Measurements from ENCODE around the gene KSR2. TPM values are rescaled to one million over a fixed set of nuclear protein-coding genes. Genes with fewer than 3 reads are reported as not detected.

The KSR2 gene
- total RNA-seq, 1 donor from 2014 or later, result 0.30 TPM

DNA sequence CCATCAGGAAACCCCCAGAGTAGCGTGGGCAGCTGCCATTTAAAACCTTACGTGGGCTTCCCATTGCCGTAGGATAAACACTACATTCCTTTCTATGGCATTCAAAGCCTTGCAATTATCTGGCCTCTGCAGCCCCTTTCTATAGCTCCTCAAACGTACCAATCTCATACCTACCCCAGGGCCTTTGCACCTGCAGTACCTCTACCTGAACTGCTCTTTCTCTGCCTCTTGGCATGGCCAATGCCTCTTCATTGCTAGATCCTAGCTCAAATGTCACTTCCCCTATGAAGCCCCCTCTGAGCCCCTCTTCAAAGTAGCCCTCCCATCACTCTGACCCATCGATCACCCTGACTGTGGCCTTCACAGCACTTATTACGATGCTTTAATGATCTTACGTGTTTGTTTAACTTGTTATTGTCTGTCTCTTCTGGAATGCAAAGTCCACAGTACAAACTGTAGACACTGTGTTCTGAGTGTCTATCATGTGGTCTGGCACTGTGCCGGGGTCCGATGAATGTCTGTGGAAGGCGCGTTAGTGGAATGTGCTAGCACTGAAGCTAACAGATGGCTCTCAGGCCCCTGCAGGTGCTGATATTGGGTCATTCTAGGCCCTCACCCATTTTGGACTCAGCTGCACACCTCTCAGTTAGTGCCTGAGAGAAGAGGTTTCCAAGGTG is 450.1 kb downstream of the KSR2 start:
- Mint-ChIP-seq H3K27me3 (ENCODE audit: insufficient read depth, low read depth) (peaks cover 5% of the 10 kb centered on the region), H3K9me3 (no peaks in the 10 kb centered on the region), H3K4me3 (no peak overlapping the region), H3K27ac (no peak overlapping the region), H3K36me3 (no peaks in the 10 kb centered on the region), H3K4me1 (no peaks in the 10 kb centered on the region)
- H3F3A ChIP-seq (ENCODE audit: low read depth), result no peaks in the 10 kb centered on the region
- H4K20me1 ChIP-seq (ENCODE audit: low read depth), result no peaks in the 10 kb centered on the region
- no peak overlapping the region for H3K27ac ChIP-seq
- H3K27me3 ChIP-seq, result no peaks in the 10 kb centered on the region
- H3K4me1 ChIP-seq, result peaks cover 4% of the 10 kb centered on the region
- no peak for DNase-seq (ENCODE audit: low spot score)
- TF ChIP-seq, protein P1, sequence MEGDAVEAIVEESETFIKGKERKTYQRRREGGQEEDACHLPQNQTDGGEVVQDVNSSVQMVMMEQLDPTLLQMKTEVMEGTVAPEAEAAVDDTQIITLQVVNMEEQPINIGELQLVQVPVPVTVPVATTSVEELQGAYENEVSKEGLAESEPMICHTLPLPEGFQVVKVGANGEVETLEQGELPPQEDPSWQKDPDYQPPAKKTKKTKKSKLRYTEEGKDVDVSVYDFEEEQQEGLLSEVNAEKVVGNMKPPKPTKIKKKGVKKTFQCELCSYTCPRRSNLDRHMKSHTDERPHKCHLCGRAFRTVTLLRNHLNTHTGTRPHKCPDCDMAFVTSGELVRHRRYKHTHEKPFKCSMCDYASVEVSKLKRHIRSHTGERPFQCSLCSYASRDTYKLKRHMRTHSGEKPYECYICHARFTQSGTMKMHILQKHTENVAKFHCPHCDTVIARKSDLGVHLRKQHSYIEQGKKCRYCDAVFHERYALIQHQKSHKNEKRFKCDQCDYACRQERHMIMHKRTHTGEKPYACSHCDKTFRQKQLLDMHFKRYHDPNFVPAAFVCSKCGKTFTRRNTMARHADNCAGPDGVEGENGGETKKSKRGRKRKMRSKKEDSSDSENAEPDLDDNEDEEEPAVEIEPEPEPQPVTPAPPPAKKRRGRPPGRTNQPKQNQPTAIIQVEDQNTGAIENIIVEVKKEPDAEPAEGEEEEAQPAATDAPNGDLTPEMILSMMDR (IDR thresholded peaks at IDR 0.05), result no peak
- TF ChIP-seq EZH2 (IDR thresholded peaks at IDR 0.05) (no peak), EZH2phosphoT487 (IDR thresholded peaks at IDR 0.05) (no peak)
- no peak overlapping the region for H2AFZ ChIP-seq (replicated peaks)
- H3K9me3 ChIP-seq (ENCODE audit: low read depth), result no peaks in the 10 kb centered on the region
- no peaks in the 10 kb centered on the region for H3K79me2 ChIP-seq (ENCODE audit: low read depth)
- H3K4me2 ChIP-seq, result no peak overlapping the region
- no peak overlapping the region for H3K9ac ChIP-seq
- H3K36me3 ChIP-seq, result no peaks in the 10 kb centered on the region
- no peak overlapping the region for H3K4me3 ChIP-seq

DNA sequence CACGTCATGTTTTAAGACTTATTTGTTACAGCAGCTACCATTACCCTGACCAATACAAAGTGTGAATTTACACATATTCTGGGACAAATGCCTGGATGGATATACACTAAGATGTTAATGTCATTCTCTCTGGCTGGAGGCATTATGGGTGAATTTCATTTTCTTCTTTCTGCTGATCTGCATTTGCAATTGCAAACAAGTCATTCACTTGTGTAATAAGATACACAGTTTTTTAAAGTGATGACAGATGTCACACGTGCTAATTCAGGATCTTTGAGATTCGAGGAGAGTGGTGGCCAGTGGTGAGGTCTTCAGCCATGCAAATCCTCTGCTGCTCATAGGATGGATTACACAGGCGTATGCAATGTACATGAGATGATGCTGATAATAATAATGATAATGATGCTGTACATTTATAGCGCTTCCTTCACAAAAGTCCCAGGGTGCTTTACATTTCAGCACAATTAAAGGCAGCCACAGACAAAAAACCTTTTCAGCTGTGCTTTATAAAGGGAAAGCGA is 451.5 kb downstream of the KSR2 start:
- Histone ChIP-seq H3K4me3 (no peak overlapping the region), H2AFZ (replicated peaks) (no peak overlapping the region), H3K27ac (no peak overlapping the region), H3F3A (ENCODE audit: low read depth) (no peaks in the 10 kb centered on the region), H3K9me3 (ENCODE audit: low read depth) (no peaks in the 10 kb centered on the region), H3K27me3 (no peaks in the 10 kb centered on the region), H3K9ac (no peak overlapping the region), H3K36me3 (no peaks in the 10 kb centered on the region), H3K4me1 (peaks cover 4% of the 10 kb centered on the region), H3K4me2 (no peak overlapping the region), H3K79me2 (ENCODE audit: low read depth) (no peaks in the 10 kb centered on the region), H4K20me1 (ENCODE audit: low read depth) (no peaks in the 10 kb centered on the region)
- Mint-ChIP-seq H3K4me1 (no peaks in the 10 kb centered on the region), H3K27ac (no peak overlapping the region), H3K27me3 (ENCODE audit: insufficient read depth, low read depth) (peaks cover 5% of the 10 kb centered on the region), H3K9me3 (no peaks in the 10 kb centered on the region), H3K4me3 (no peak overlapping the region), H3K36me3 (no peaks in the 10 kb centered on the region)
- no peak for DNase-seq (ENCODE audit: low spot score)
- TF ChIP-seq EZH2phosphoT487 (IDR thresholded peaks at IDR 0.05) (no peak), EZH2 (IDR thresholded peaks at IDR 0.05) (no peak)
- TF ChIP-seq, protein P1 (IDR thresholded peaks at IDR 0.05), result no peak

DNA sequence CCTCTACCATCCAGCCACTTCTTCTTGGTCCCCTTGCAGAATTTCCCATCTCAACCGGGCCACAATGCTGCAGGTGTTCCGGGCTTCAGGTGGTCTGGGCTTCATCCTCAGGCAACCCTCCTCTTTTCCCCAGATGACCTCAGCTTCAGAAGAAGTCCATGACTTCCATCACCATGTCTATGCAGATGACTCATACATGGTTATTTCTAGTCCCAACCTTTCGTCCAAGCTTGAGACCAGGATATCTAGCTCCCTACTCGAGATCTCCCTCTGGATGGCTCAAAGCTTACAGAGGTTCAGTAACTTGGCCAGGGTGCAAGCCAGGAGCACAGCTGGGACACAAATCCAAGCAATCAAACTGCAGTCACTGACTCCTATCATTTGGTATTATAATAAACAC is 452.8 kb downstream of the KSR2 start:
- no peak for DNase-seq (ENCODE audit: low spot score)

More for the DNA sequence above, 452.8 kb downstream of the KSR2 start:
- Mint-ChIP-seq H3K27me3 (ENCODE audit: insufficient read depth, low read depth) (peaks cover 5% of the 10 kb centered on the region), H3K4me1 (peaks cover 2% of the 10 kb centered on the region), H3K36me3 (no peaks in the 10 kb centered on the region), H3K4me3 (no peak overlapping the region), H3K27ac (no peak overlapping the region), H3K9me3 (no peaks in the 10 kb centered on the region)
- no peaks in the 10 kb centered on the region for H3K9me3 ChIP-seq (ENCODE audit: low read depth)
- no peak overlapping the region for H2AFZ ChIP-seq (replicated peaks)
- no peak overlapping the region for H3K27ac ChIP-seq
- no peaks in the 10 kb centered on the region for H3F3A ChIP-seq (ENCODE audit: low read depth)
- H3K79me2 ChIP-seq (ENCODE audit: low read depth), result no peaks in the 10 kb centered on the region
- no peaks in the 10 kb centered on the region for H3K36me3 ChIP-seq
- TF ChIP-seq EZH2phosphoT487 (IDR thresholded peaks at IDR 0.05), result no peak
- TF ChIP-seq, protein P1 (IDR thresholded peaks at IDR 0.05), result no peak
- no peak for TF ChIP-seq EZH2 (IDR thresholded peaks at IDR 0.05)
- H4K20me1 ChIP-seq (ENCODE audit: low read depth), result no peaks in the 10 kb centered on the region
- H3K27me3 ChIP-seq, result no peaks in the 10 kb centered on the region
- peaks cover 4% of the 10 kb centered on the region for H3K4me1 ChIP-seq
- no peak overlapping the region for H3K9ac ChIP-seq
- H3K4me3 ChIP-seq, result no peak overlapping the region
- no peak overlapping the region for H3K4me2 ChIP-seq
